Raji (cell line): ENCODE results near the gene GPC5.

Source experiments
- POLR2A ChIP-seq: IDR thresholded peaks from 2 replicates; pipeline ENCODE4 v1.6.1; 2011; ENCODE audit warnings: low read depth, low read length, control low read depth; ENCODE audit not compliant: insufficient read depth

The GPC5 gene

GRCh38 chr13:92012787-92013186, 614.4 kb downstream of the GPC5 start:
- TF ChIP-seq POLR2A: no peak

- TF ChIP-seq POLR2A: no peak
Measured at GRCh38 chr13:92017737-92018136, 619.3 kb downstream of the GPC5 start.

- TF ChIP-seq POLR2A: no peak
Measured at GRCh38 chr13:92028695-92029094, 630.3 kb downstream of the GPC5 start.

GRCh38 chr13:92029641-92030040, 631.2 kb downstream of the GPC5 start:
- TF ChIP-seq POLR2A: no peak

GRCh38 chr13:92038905-92039304, 640.5 kb downstream of the GPC5 start:
- no peak for TF ChIP-seq POLR2A

- no peak for TF ChIP-seq POLR2A
Measured at GRCh38 chr13:92042522-92042921, 644.1 kb downstream of the GPC5 start.

GRCh38 chr13:92044351-92044750, 645.9 kb downstream of the GPC5 start:
- no peak for TF ChIP-seq POLR2A

GRCh38 chr13:92054389-92054788, 656.0 kb downstream of the GPC5 start:
- TF ChIP-seq POLR2A: no peak

GRCh38 chr13:92074658-92075057, 676.2 kb downstream of the GPC5 start:
- no peak for TF ChIP-seq POLR2A

GRCh38 chr13:92097337-92097903, 699.0 kb downstream of the GPC5 start:
- TF ChIP-seq POLR2A: no peak

- no peak for TF ChIP-seq POLR2A
Measured at GRCh38 chr13:92101801-92102200, 703.4 kb downstream of the GPC5 start.

GRCh38 chr13:92103689-92104153, 705.3 kb downstream of the GPC5 start:
- no peak for TF ChIP-seq POLR2A

GRCh38 chr13:92122186-92122853, 723.9 kb downstream of the GPC5 start:
- TF ChIP-seq POLR2A: no peak

- no peak for TF ChIP-seq POLR2A
Measured at GRCh38 chr13:92126399-92126798, 728.0 kb downstream of the GPC5 start.

GRCh38 chr13:92135509-92135908, 737.1 kb downstream of the GPC5 start:
- TF ChIP-seq POLR2A: no peak

GRCh38 chr13:92136449-92137155, 738.2 kb downstream of the GPC5 start:
- TF ChIP-seq POLR2A: no peak
